Measurements from ENCODE around the gene ARHGEF25.

ARHGEF25 gene

DNA sequence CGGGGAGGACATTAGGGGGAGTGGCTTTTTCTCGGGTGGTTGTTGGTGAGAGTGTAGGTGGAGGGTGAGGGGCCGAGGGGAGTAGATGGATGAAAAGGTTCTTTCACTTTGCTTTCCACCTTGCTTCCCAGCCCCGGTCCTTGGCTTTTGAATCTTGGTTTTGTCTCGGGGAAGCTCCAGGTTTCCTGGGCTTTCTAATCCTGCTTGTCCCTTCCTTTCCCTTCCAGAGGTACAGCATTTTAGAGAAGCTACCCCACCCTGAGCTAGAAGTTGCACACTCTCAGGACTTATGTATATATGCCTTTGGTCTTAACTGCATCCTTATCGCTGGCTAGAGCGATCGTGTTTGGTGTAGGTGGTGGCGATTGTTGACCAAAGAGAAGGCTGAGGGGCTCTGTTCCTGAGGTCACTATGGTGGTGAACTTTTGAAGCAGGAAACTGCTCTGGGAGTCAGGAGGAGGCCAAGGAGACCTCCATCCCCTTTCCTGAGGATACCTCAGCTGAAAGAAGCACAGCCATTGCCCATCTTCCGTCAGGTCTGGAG is 19.4 kb upstream of the ARHGEF25 start:
- peak in 1 of 2 experiments; percentile 4 for DNase-seq (ENCODE audit: low read depth in 1 of 2, low spot score in 1 of 2)
- peak overlapping the region; percentile 98 for H3K4me3 ChIP-seq (replicated peaks; ENCODE audit: insufficient read depth, low read length)
- TF ChIP-seq SPI1 (IDR thresholded peaks at IDR 0.05; ENCODE audit: borderline replicate concordance, low read depth) (no peak), GABPA (IDR thresholded peaks at IDR 0.05; ENCODE audit: low read depth) (no peak), POLR2AphosphoS5 (IDR thresholded peaks at IDR 0.05; ENCODE audit: low read depth) (no peak)
- TF ChIP-seq, protein P1, sequence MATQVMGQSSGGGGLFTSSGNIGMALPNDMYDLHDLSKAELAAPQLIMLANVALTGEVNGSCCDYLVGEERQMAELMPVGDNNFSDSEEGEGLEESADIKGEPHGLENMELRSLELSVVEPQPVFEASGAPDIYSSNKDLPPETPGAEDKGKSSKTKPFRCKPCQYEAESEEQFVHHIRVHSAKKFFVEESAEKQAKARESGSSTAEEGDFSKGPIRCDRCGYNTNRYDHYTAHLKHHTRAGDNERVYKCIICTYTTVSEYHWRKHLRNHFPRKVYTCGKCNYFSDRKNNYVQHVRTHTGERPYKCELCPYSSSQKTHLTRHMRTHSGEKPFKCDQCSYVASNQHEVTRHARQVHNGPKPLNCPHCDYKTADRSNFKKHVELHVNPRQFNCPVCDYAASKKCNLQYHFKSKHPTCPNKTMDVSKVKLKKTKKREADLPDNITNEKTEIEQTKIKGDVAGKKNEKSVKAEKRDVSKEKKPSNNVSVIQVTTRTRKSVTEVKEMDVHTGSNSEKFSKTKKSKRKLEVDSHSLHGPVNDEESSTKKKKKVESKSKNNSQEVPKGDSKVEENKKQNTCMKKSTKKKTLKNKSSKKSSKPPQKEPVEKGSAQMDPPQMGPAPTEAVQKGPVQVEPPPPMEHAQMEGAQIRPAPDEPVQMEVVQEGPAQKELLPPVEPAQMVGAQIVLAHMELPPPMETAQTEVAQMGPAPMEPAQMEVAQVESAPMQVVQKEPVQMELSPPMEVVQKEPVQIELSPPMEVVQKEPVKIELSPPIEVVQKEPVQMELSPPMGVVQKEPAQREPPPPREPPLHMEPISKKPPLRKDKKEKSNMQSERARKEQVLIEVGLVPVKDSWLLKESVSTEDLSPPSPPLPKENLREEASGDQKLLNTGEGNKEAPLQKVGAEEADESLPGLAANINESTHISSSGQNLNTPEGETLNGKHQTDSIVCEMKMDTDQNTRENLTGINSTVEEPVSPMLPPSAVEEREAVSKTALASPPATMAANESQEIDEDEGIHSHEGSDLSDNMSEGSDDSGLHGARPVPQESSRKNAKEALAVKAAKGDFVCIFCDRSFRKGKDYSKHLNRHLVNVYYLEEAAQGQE (IDR thresholded peaks at IDR 0.05; ENCODE audit: insufficient replicate concordance, low read depth) = no peak
- TF ChIP-seq, protein P2, sequence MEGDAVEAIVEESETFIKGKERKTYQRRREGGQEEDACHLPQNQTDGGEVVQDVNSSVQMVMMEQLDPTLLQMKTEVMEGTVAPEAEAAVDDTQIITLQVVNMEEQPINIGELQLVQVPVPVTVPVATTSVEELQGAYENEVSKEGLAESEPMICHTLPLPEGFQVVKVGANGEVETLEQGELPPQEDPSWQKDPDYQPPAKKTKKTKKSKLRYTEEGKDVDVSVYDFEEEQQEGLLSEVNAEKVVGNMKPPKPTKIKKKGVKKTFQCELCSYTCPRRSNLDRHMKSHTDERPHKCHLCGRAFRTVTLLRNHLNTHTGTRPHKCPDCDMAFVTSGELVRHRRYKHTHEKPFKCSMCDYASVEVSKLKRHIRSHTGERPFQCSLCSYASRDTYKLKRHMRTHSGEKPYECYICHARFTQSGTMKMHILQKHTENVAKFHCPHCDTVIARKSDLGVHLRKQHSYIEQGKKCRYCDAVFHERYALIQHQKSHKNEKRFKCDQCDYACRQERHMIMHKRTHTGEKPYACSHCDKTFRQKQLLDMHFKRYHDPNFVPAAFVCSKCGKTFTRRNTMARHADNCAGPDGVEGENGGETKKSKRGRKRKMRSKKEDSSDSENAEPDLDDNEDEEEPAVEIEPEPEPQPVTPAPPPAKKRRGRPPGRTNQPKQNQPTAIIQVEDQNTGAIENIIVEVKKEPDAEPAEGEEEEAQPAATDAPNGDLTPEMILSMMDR (IDR thresholded peaks at IDR 0.05; ENCODE audit: insufficient read depth, low read length) = no peak
- H3K27me3 ChIP-seq (ENCODE audit: insufficient read depth, poor library complexity, severe bottlenecking) = no peaks in the 10 kb centered on the region
- no peak overlapping the region for H3K27ac ChIP-seq (replicated peaks)

DNA sequence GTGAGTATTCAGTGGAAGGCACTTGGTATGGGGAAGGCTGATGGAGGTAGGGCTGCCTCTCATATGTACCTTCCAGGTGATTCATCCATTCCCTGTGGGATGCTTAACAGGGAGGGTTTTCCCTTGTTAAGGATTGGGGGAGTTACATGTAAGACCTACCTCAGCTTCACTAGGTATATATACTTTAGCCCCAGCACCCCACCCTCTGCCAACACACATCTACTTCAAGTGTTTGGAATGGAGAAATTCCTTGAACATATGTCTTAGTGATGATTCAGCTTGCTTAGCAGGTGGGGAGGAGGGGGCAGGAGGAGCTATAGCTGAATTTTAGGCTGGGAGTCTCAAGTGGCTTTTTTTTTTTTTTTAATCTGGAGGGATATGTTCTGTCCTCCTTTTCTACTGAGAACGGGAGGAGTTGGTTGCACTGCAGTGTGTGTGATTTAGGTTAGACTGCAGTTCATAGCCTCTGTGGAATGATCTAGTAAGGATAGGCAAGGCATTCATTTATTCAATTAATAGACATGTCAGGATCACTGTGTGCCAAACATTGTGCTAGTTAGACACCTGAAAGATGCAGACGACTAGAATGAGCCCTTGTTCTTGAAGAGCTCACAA is 18.6 kb upstream of the ARHGEF25 start:
- H3K27ac ChIP-seq (replicated peaks) = no peak overlapping the region

DNA sequence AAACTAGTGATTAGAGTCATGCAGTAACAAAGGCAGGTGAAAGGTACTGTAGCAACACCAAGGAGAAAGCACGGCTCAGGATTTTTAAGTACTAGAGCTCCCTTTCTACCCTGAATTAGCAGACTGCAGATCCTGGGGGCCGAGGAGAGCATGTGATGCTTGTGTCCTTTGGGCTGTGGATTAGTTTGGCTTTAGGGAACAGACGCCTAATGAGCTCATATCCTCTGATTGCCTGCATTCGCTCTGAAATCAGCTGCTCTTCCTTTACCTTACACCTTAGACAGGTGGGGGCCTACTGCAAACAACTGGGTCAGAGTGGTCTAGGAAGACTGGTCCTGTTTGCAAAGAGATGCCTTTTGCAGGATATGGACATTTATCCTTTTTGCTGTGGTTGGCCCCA is 18.0 kb upstream of the ARHGEF25 start:
- TF ChIP-seq SPI1 (IDR thresholded peaks at IDR 0.05; ENCODE audit: borderline replicate concordance, low read depth) (no peak), GABPA (IDR thresholded peaks at IDR 0.05; ENCODE audit: low read depth) (no peak), POLR2AphosphoS5 (IDR thresholded peaks at IDR 0.05; ENCODE audit: low read depth) (no peak)
- TF ChIP-seq, protein P2 (IDR thresholded peaks at IDR 0.05; ENCODE audit: insufficient read depth, low read length) = no peak
- TF ChIP-seq, protein P1 (IDR thresholded peaks at IDR 0.05; ENCODE audit: insufficient replicate concordance, low read depth) = no peak
- no peak overlapping the region for H3K4me3 ChIP-seq (replicated peaks; ENCODE audit: insufficient read depth, low read length)
- H3K27ac ChIP-seq (replicated peaks) = no peak overlapping the region
- DNase-seq (ENCODE audit: low read depth in 1 of 2, low spot score in 1 of 2) = no peak
- no peaks in the 10 kb centered on the region for H3K27me3 ChIP-seq (ENCODE audit: insufficient read depth, poor library complexity, severe bottlenecking)

More for the DNA sequence above, 18.6 kb upstream of the ARHGEF25 start:
- H3K4me3 ChIP-seq (replicated peaks; ENCODE audit: insufficient read depth, low read length) = no peak overlapping the region
- DNase-seq (ENCODE audit: low read depth in 1 of 2, low spot score in 1 of 2) = no peak
- no peaks in the 10 kb centered on the region for H3K27me3 ChIP-seq (ENCODE audit: insufficient read depth, poor library complexity, severe bottlenecking)
- TF ChIP-seq SPI1 (IDR thresholded peaks at IDR 0.05; ENCODE audit: borderline replicate concordance, low read depth) (no peak), GABPA (IDR thresholded peaks at IDR 0.05; ENCODE audit: low read depth) (no peak), POLR2AphosphoS5 (IDR thresholded peaks at IDR 0.05; ENCODE audit: low read depth) (no peak)
- TF ChIP-seq, protein P2 (IDR thresholded peaks at IDR 0.05; ENCODE audit: insufficient read depth, low read length) = no peak
- TF ChIP-seq, protein P1 (IDR thresholded peaks at IDR 0.05; ENCODE audit: insufficient replicate concordance, low read depth) = no peak

Measured in HL-60 (cell line).